GM12878 (cell line): ENCODE measurements around the gene CYB5R3. TPM values are rescaled to one million over a fixed set of nuclear protein-coding genes. Genes with fewer than 3 reads are reported as not detected.

ENCODE experiments used
- CHD2 ChIP-seq: IDR thresholded peaks from 2 replicates; pipeline ENCODE4 v1.6.1; 2011; ENCODE audit warnings: low read depth, low read length, improper control_type of control experiment, borderline replicate concordance
- DPF2 ChIP-seq: fragments of 450-650 bp; IDR thresholded peaks from 2 replicates; pipeline ENCODE4 v1.6.1; 2017; ENCODE audit warnings: mild to moderate bottlenecking
- E2F8 ChIP-seq: fragments of 450-650 bp; IDR thresholded peaks from 2 replicates; pipeline ENCODE4 v1.6.1; 2018; ENCODE audit warnings: mild to moderate bottlenecking, low read depth, moderate library complexity; ENCODE audit not compliant: partially characterized antibody
- EGR1 ChIP-seq, 2 experiments: IDR thresholded peaks; 1 replicate in 1 of 2; 2 replicates in 1 of 2; pipeline ENCODE4 v1.6.1; 2011 to 2012; ENCODE audit warnings: low read depth in 2 of 2, low read length in 2 of 2, borderline replicate concordance in 1 of 2, mild to moderate bottlenecking in 1 of 2, moderate library complexity in 1 of 2
- ELK1 ChIP-seq: IDR thresholded peaks from 2 replicates; pipeline ENCODE4 v1.6.1; 2012; ENCODE audit warnings: low read depth, low read length, improper control_type of control experiment
- ESRRA ChIP-seq: IDR thresholded peaks from 2 replicates; pipeline ENCODE4 v1.6.1; 2012; ENCODE audit warnings: mild to moderate bottlenecking, low read length, improper control_type of control experiment
- GABPA ChIP-seq: IDR thresholded peaks from 2 replicates; pipeline ENCODE4 v1.6.1; 2014; ENCODE audit warnings: antibody characterized with exemption, low read depth, mild to moderate bottlenecking, inconsistent platforms
- IKZF1 ChIP-seq: fragments of 450-650 bp; conservative IDR thresholded peaks from 2 replicates; pipeline ENCODE4 v1.6.1; 2017; ENCODE audit warnings: antibody characterized with exemption, mild to moderate bottlenecking
- JUNB ChIP-seq: IDR thresholded peaks from 2 replicates; pipeline ENCODE4 v1.6.1; 2016; ENCODE audit warnings: antibody characterized with exemption, mild to moderate bottlenecking
- KDM1A ChIP-seq: fragments of 200-600 bp; sonication (generic); IDR thresholded peaks from 2 replicates; pipeline ENCODE4 v1.6.1; 2016; ENCODE audit warnings: borderline replicate concordance
- LARP7 ChIP-seq: fragments of 450-650 bp; IDR thresholded peaks from 2 replicates; pipeline ENCODE4 v1.6.1; 2017; ENCODE audit warnings: mild to moderate bottlenecking
- MEF2B ChIP-seq: fragments of 450-650 bp; IDR thresholded peaks from 2 replicates; pipeline ENCODE4 v1.6.1; 2018; ENCODE audit warnings: mild to moderate bottlenecking, moderate library complexity; ENCODE audit not compliant: partially characterized antibody, poor library complexity, severe bottlenecking
- MYB ChIP-seq: fragments of 150-350 bp; IDR thresholded peaks from 2 replicates; pipeline ENCODE4 v1.6.1; 2014; ENCODE audit warnings: mild to moderate bottlenecking, low read depth, low read length, borderline replicate concordance
- NFYB ChIP-seq: IDR thresholded peaks from 2 replicates; pipeline ENCODE4 v1.6.1; 2011; ENCODE audit warnings: low read depth, mild to moderate bottlenecking, low read length, improper control_type of control experiment, moderate library complexity; ENCODE audit not compliant: insufficient read depth
- POLR2AphosphoS2 ChIP-seq: IDR thresholded peaks from 2 replicates; pipeline ENCODE4 v1.6.1; 2011; ENCODE audit warnings: low read depth, mild to moderate bottlenecking, low read length, improper control_type of control experiment, moderate library complexity
- RBBP5 ChIP-seq: fragments of 200-600 bp; sonication (generic); conservative IDR thresholded peaks from 2 replicates; pipeline ENCODE4 v1.6.1; 2016
- SIX5 ChIP-seq: IDR thresholded peaks from 2 replicates; pipeline ENCODE4 v1.6.1; 2011; ENCODE audit warnings: mild to moderate bottlenecking, low read depth, low read length, moderate library complexity; ENCODE audit not compliant: severe bottlenecking
- SMAD1 ChIP-seq: fragments of 450-650 bp; IDR thresholded peaks from 2 replicates; pipeline ENCODE4 v1.6.1; 2018; ENCODE audit warnings: mild to moderate bottlenecking, low read depth; ENCODE audit not compliant: partially characterized antibody
- SMARCA5 ChIP-seq: fragments of 450-650 bp; IDR thresholded peaks from 2 replicates; pipeline ENCODE4 v1.6.1; 2017; ENCODE audit warnings: mild to moderate bottlenecking
- SRF ChIP-seq, 2 experiments: IDR thresholded peaks; 2 replicates each; pipeline ENCODE4 v1.6.1; 2011; ENCODE audit warnings: low read depth in 2 of 2, low read length in 2 of 2, mild to moderate bottlenecking in 1 of 2, moderate library complexity in 1 of 2
- TCF12 ChIP-seq: IDR thresholded peaks from 2 replicates; pipeline ENCODE4 v1.6.1; 2011; ENCODE audit warnings: low read depth, mild to moderate bottlenecking, low read length
- ZNF687 ChIP-seq: fragments of 450-650 bp; IDR thresholded peaks from 2 replicates; pipeline ENCODE4 v1.6.1; 2017; ENCODE audit warnings: mild to moderate bottlenecking, moderate library complexity
- ZZZ3 ChIP-seq: IDR thresholded peaks from 2 replicates; pipeline ENCODE4 v1.6.1; 2011; ENCODE audit warnings: low read depth; ENCODE audit not compliant: control insufficient read depth, insufficient read length
- polyA plus RNA-seq, 11 experiments: library from polyadenylated mRNA; depleted of rRNA in 4 of 11; unstranded in 6 of 11; stranded (reverse) in 5 of 11; fragments of >200 nt; fragmentation: Nextera tagmentation in 4 of 11; fragmentation: Illumina TruSeq in 1 of 11; extraction: Ambion mirVana in 4 of 11; extraction: Trizol in 1 of 11; gene quantifications; 1 replicate in 1 of 11; 2 replicates in 10 of 11; pipeline versions ENCODE4 v1.2.1 to v1.2.3, GENCODE V29; 2011 to 2016; ENCODE audit warnings: inconsistent platforms in 2 of 11, missing spikeins in 2 of 11, low read depth in 1 of 11
- total RNA-seq, 4 experiments: library from RNA; depleted of rRNA in 3 of 4; stranded (reverse); fragments of >200 nt in 3 of 4; fragmentation: Illumina TruSeq in 1 of 4; extraction: Trizol in 1 of 4; gene quantifications; 2 replicates each; pipeline versions ENCODE4 v1.2.1 to v1.2.3, GENCODE V29; 2013 to 2021

Gene CYB5R3
- total and polyA plus RNA-seq, 10 of the 15 experiments (the other 5 are each of a cell fraction or from before 2014, with no cell fraction given): 2.0 to 119 (median 67.8) TPM

GRCh38 chr22:42614312-42615091, 34.7 kb downstream of the CYB5R3 start, which contains the start of gene POLDIP3 (continued):
- TF ChIP-seq IKZF1 (peak; percentile 58; the same call in 1 of the 2 replicates), JUNB (no peak), E2F8 (no peak), ZZZ3 (no peak), SRF (IDR thresholded peaks at IDR 0.05; ENCODE audit: low read depth in 2 of 2, low read length in 2 of 2) (peak in 1 of 2 experiments; percentile 79; a peak in 1 of 4 replicates), POLR2AphosphoS2 (no peak), SMARCA5 (peak; percentile 84; the same call in 1 of the 2 replicates), ESRRA (no peak), EGR1 (IDR thresholded peaks at IDR 0.05; ENCODE audit: borderline replicate concordance in 1 of 2, low read depth in 2 of 2, low read length in 2 of 2) (peak in 1 of 2 experiments; percentile 66; a peak in 2 of 3 replicates), NFYB (peak; percentile 65; the same call in 1 of the 2 replicates), TCF12 (no peak), MEF2B (peak; percentile 66), DPF2 (peak; percentile 72), SMAD1 (no peak), RBBP5 (0 out of 2 replicates have a peak, but pooled peaks have one; percentile 67), SIX5 (peak; percentile 55), ZNF687 (peak; percentile 83; the same call in 1 of the 2 replicates), LARP7 (peak; percentile 95), GABPA (peak; percentile 92), KDM1A (no peak), MYB (no peak), ELK1 (peak; percentile 88; the same call in 1 of the 2 replicates), CHD2 (peak; percentile 100)
